IgD-negative memory B cell (primary cell): Measurements from ENCODE around the gene ARAP3. TPM values are rescaled to one million over a fixed set of nuclear protein-coding genes. Genes with fewer than 3 reads are reported as not detected.

Source experiments
- H3K27ac Mint-ChIP-seq, 3 donors: one replicate each; pipeline ENCODE4 v1.8.0; 2020 to 2022; ENCODE audit warnings: mild to moderate bottlenecking in 3 of 3, mixed read lengths in 3 of 3, moderate library complexity in 1 of 3
- H3K27me3 Mint-ChIP-seq: one replicate; pipeline ENCODE4 v1.8.0; 2021; ENCODE audit warnings: mixed read lengths
- H3K36me3 Mint-ChIP-seq: one replicate; pipeline ENCODE4 v1.8.0; 2020; ENCODE audit warnings: mild to moderate bottlenecking, mixed read lengths
- H3K4me1 Mint-ChIP-seq, 3 donors: one replicate each; pipeline ENCODE4 v1.8.0; 2020 to 2022; ENCODE audit warnings: mixed read lengths in 3 of 3, mild to moderate bottlenecking in 1 of 3
- H3K4me3 Mint-ChIP-seq, 4 donors: one replicate each; pipeline ENCODE4 v1.8.0; 2020 to 2022; ENCODE audit warnings: mild to moderate bottlenecking in 4 of 4, mixed read lengths in 4 of 4, moderate library complexity in 3 of 4
- H3K9me3 Mint-ChIP-seq, 3 donors: one replicate each; pipeline ENCODE4 v1.8.0; 2020 to 2021; ENCODE audit warnings: mixed read lengths in 3 of 3, mild to moderate bottlenecking in 1 of 3
- polyA plus RNA-seq: library from polyadenylated mRNA; unstranded; fragments of 300-500 nt; fragmentation: Illumina TruSeq; gene quantifications from one replicate; pipeline ENCODE4 v1.2.3, GENCODE V29; 2021

The ARAP3 gene
- polyA plus RNA-seq, 1 donor from 2014 or later = not detected

DNA sequence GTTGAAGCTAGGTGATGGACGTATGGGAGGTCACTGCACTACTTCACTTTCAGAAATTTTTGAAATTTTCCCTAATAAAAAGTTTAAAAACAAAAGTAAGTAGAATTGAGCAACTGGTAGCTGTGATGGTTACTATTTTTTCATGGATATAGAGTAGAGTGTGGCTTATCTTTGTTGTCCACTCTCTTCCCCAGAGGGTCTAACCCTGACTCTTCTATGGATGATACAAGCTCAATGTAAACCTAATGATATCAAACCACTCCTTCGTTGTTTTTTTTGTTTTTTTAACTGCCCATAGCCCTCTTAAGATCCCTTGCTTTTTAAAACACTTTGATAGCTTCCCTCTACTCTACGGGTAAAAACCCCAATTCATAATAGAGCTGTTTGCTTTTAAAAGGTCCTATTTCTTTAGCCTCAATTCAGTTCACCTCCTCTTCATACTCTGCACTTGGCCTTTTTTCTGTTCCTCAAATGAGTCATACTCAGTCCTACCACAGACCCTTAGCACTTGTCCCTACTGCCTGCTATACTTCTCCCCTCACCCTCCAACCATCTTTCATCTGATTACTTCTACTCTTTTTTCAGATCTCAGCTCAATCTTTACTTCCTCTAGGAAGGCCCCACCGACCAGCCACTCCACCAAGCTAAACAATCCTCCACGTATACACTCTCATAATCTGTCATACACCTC lies 48.0 kb downstream of the ARAP3 start:
- H3K27me3 Mint-ChIP-seq = no peaks in the 10 kb centered on the region
- peaks cover 3% of the 10 kb centered on the region for H3K36me3 Mint-ChIP-seq
- H3K4me3 Mint-ChIP-seq = peak overlapping the region in 3 of 4 donors; percentile 9 to 91 (median 12)
- H3K27ac Mint-ChIP-seq = peak overlapping the region in 1 of 3 donors; percentile 70
- no peaks in the 10 kb centered on the region for H3K9me3 Mint-ChIP-seq
- H3K4me1 Mint-ChIP-seq = peaks cover 29 to 36% (median 31%) of the 10 kb centered on the region in 3 donors

DNA sequence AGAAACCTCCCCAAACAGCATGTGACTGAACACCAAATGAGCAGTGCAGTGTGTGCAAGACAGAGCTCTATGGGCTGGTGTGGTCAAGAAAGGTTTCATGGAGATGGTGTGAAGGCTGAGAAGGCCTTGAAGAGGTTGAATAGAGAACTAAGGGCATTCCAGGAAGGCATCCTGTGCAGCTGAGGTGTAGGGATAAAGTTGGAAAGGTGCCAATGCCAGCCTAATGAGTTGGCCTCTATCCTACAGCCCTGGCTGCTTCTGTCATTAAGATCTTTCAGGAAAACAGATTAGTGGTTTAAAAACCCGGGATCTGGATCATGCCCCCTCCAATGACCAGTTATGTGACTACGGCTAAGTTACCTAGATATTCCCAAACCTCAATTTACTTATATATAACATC lies 49.4 kb downstream of the ARAP3 start:
- peaks cover 27 to 31% (median 28%) of the 10 kb centered on the region in 3 donors for H3K4me1 Mint-ChIP-seq
- peak overlapping the region in 1 of 4 donors; percentile 40 for H3K4me3 Mint-ChIP-seq
- H3K9me3 Mint-ChIP-seq = no peaks in the 10 kb centered on the region
- H3K27ac Mint-ChIP-seq = no peak overlapping the region
- H3K27me3 Mint-ChIP-seq = no peaks in the 10 kb centered on the region
- H3K36me3 Mint-ChIP-seq = peaks cover 3% of the 10 kb centered on the region

GRCh38 chr5:141630570-141631140 lies 51.4 kb downstream of the ARAP3 start:
- Mint-ChIP-seq H3K9me3 (no peaks in the 10 kb centered on the region), H3K4me1 (peaks cover 21 to 24% (median 21%) of the 10 kb centered on the region in 3 donors), H3K4me3 (no peak overlapping the region), H3K27me3 (no peaks in the 10 kb centered on the region), H3K27ac (no peak overlapping the region), H3K36me3 (peaks cover 3% of the 10 kb centered on the region)

- H3K27ac Mint-ChIP-seq = no peak overlapping the region
Observed at GRCh38 chr5:141628175-141628788, 53.7 kb downstream of the ARAP3 start.

DNA sequence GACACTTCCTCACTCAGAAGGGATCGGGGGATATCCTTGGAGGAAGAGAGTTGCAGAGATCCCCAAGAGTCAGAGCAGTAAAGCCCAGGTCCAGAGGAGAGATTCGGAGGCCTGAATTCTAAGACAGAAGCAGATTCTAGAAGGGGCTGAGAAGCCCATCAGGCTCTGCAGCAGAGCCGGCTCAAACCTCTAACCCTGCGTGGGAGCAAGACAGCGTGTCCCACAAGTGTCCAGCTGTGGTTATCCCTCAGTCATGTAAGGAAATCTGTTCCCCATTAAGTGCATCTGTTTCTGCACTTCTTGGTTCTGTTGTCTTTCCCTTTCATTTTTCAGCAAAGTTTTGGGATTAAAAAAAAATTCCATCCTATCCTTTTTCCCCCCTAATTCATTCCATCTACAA lies 58.4 kb downstream of the ARAP3 start:
- peaks cover 3% of the 10 kb centered on the region for H3K36me3 Mint-ChIP-seq
- peak overlapping the region; percentile 23 to 86 (median 23) for H3K27ac Mint-ChIP-seq
- peak overlapping the region in 3 of 4 donors; percentile 23 to 85 (median 31) for H3K4me3 Mint-ChIP-seq
- no peaks in the 10 kb centered on the region for H3K27me3 Mint-ChIP-seq
- H3K4me1 Mint-ChIP-seq = peaks cover 15 to 22% (median 15%) of the 10 kb centered on the region in 3 donors
- H3K9me3 Mint-ChIP-seq = no peaks in the 10 kb centered on the region

More at GRCh38 chr5:141628175-141628788, 53.7 kb downstream of the ARAP3 start:
- Mint-ChIP-seq H3K27me3 (no peaks in the 10 kb centered on the region), H3K36me3 (peaks cover 3% of the 10 kb centered on the region), H3K4me1 (peaks cover 7 to 19% (median 13%) of the 10 kb centered on the region in 3 donors), H3K9me3 (no peaks in the 10 kb centered on the region), H3K4me3 (no peak overlapping the region)

- peak overlapping the region; percentile 23 to 85 (median 34) for H3K4me3 Mint-ChIP-seq
- peak overlapping the region; percentile 23 to 71 (median 23) for H3K27ac Mint-ChIP-seq
- H3K9me3 Mint-ChIP-seq = no peaks in the 10 kb centered on the region
- peaks cover 3% of the 10 kb centered on the region for H3K36me3 Mint-ChIP-seq
- peaks cover 15 to 22% (median 17%) of the 10 kb centered on the region in 3 donors for H3K4me1 Mint-ChIP-seq
- no peaks in the 10 kb centered on the region for H3K27me3 Mint-ChIP-seq
Observed at GRCh38 chr5:141623186-141623585, 58.8 kb downstream of the ARAP3 start.

DNA sequence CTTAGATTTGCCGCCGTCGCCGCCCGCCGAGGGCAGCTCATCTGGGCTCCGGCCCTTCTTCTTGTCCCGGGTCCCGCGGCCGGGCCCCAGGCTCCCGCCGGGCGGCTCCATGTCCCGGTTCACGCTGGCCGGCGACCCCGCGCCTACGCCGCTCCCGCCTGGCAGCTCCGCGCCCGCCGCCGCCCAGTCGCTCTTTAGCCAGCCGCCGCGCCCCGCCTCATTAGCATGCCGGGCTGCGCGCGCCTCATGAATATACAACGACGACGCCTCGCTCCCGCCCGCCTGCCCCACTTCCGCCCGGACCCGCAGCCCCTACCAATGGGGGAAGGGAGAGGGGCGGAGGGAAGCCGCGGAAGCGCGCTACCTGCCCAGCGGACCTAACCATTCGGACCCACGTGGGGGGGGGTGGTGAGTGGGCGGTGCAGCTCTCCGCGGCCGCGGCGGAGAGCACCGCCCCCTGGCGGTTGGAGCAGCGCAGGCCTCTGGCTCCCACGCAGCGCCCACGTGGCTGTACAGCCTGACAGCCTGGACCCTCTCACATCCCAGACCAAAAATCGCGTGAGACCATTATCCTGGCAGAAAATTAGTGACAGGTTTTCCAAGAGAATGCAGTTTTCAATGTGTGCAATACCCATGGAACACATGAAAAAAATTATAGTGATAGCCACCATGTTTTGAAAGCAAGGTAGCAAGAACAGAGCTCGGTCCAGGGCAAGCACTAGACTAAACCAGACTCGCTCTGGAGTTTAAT lies 63.1 kb downstream of the ARAP3 start, which contains the start of gene DIAPH1:
DIAPH1 (minus strand) TSS at position 197 of the 751 bp plus-strand sequence; CDS start at position 111, 86 bp downstream.
- H3K4me3 Mint-ChIP-seq = peak within 1 kb of the TSS; percentile 96 to 98 (median 96)
- no peaks in the 10 kb centered on the region for H3K9me3 Mint-ChIP-seq
- H3K36me3 Mint-ChIP-seq = peaks cover 3% of the 10 kb centered on the region
- H3K27ac Mint-ChIP-seq = peak within 1 kb of the TSS; percentile 89 to 98 (median 92)
- peaks cover 31 to 50% (median 40%) of the 10 kb centered on the region in 3 donors for H3K4me1 Mint-ChIP-seq
- no peaks in the 10 kb centered on the region for H3K27me3 Mint-ChIP-seq

- Mint-ChIP-seq H3K27me3 (no peaks in the 10 kb centered on the region), H3K4me3 (peak overlapping the region; percentile 96 to 98 (median 96)), H3K27ac (peak overlapping the region; percentile 89 to 98 (median 92)), H3K9me3 (no peaks in the 10 kb centered on the region), H3K36me3 (peaks cover 4% of the 10 kb centered on the region), H3K4me1 (peaks cover 31 to 49% (median 43%) of the 10 kb centered on the region in 3 donors)
Observed at GRCh38 chr5:141618030-141618803, 63.8 kb downstream of the ARAP3 start.

DNA sequence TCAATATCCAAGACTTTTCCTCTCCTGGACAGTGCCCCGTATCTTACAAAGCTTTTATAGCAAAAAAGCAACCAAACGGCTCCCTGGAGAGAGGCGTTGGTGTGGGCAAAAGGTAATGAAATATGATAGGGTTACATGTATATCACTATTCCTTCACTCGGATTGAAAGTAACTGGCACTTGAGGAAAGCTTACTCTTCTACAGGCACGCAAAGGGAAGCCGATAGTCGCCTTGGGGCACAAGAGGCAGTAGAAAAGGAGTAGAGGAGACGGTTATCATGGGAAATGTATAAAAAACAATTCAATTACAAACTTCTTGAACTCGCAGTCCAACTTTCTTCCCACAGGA lies 64.4 kb downstream of the ARAP3 start:
- peak overlapping the region; percentile 96 to 98 (median 96) for H3K4me3 Mint-ChIP-seq
- no peaks in the 10 kb centered on the region for H3K9me3 Mint-ChIP-seq
- H3K27ac Mint-ChIP-seq = peak overlapping the region; percentile 89 to 98 (median 92)
- peaks cover 33 to 50% (median 45%) of the 10 kb centered on the region in 3 donors for H3K4me1 Mint-ChIP-seq
- peaks cover 9% of the 10 kb centered on the region for H3K36me3 Mint-ChIP-seq
- H3K27me3 Mint-ChIP-seq = no peaks in the 10 kb centered on the region

GRCh38 chr5:141617128-141617527 lies 64.9 kb downstream of the ARAP3 start:
- Mint-ChIP-seq H3K9me3 (no peaks in the 10 kb centered on the region), H3K27ac (peak overlapping the region in 2 of 3 donors; percentile 78 to 92), H3K27me3 (no peaks in the 10 kb centered on the region), H3K4me1 (peaks cover 38 to 50% (median 47%) of the 10 kb centered on the region in 3 donors), H3K36me3 (peaks cover 9% of the 10 kb centered on the region), H3K4me3 (peak overlapping the region; percentile 96 to 98 (median 96))

GRCh38 chr5:141615991-141616720 lies 65.9 kb downstream of the ARAP3 start:
- Mint-ChIP-seq H3K9me3 (no peaks in the 10 kb centered on the region), H3K36me3 (peaks cover 5% of the 10 kb centered on the region)

DNA sequence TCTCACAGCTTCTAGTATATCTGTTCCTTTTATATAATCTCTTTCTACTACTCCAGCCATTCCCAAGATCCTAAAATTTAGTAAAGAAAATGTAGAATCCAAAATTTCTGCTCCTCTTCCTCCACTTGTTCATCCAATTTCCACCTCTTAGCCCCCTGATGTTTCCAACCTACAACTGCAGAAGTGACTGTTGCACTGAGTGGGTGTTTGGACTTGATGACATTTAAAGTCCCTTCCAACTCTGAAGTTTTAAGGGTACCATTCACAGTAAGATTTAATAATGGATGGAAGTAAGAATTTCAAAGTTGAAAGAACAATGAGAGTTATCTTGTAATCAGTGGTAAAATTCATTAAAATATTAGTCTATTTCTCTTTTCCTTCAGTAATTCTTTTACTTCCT lies 68.7 kb downstream of the ARAP3 start:
- peak overlapping the region in 1 of 3 donors; percentile 16 for H3K27ac Mint-ChIP-seq

More at GRCh38 chr5:141615991-141616720, 65.9 kb downstream of the ARAP3 start:
- Mint-ChIP-seq H3K27me3 (no peaks in the 10 kb centered on the region), H3K4me3 (peak overlapping the region; percentile 96 to 98 (median 96)), H3K27ac (peak overlapping the region in 1 of 3 donors; percentile 92), H3K4me1 (peaks cover 44 to 54% (median 48%) of the 10 kb centered on the region in 3 donors)

DNA sequence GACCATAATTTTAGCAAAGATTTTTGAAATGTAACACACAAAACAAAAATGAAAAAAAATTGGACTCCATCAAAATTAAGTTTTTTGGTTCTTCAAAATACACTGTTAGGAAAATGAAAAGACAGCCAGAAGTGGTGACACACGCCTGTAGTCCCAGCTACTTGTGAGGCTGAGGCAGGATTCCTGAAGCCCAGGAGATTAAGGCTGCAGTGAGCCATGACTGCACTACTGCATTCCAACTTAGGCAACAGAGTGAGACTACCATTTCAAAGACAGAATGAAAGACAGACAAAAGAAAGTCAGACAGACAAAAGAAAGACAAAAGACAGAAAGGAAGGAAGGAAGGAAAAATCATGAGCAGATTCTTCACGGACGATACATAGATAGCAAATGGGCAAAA lies 70.7 kb downstream of the ARAP3 start:
- H3K27ac Mint-ChIP-seq = peak overlapping the region in 1 of 3 donors; percentile 91
- peaks cover 48 to 65% (median 64%) of the 10 kb centered on the region in 3 donors for H3K4me1 Mint-ChIP-seq
- peak overlapping the region in 1 of 4 donors; percentile 33 for H3K4me3 Mint-ChIP-seq
- H3K36me3 Mint-ChIP-seq = peaks cover 5% of the 10 kb centered on the region
- H3K9me3 Mint-ChIP-seq = no peaks in the 10 kb centered on the region
- H3K27me3 Mint-ChIP-seq = no peaks in the 10 kb centered on the region

More for the DNA sequence above, 68.7 kb downstream of the ARAP3 start:
- no peaks in the 10 kb centered on the region for H3K9me3 Mint-ChIP-seq
- peaks cover 54 to 66% (median 65%) of the 10 kb centered on the region in 3 donors for H3K4me1 Mint-ChIP-seq
- H3K4me3 Mint-ChIP-seq = peak overlapping the region in 3 of 4 donors; percentile 24 to 58 (median 43)
- H3K27me3 Mint-ChIP-seq = no peaks in the 10 kb centered on the region
- peaks cover 5% of the 10 kb centered on the region for H3K36me3 Mint-ChIP-seq
